C4-2B (cell line): ENCODE data around the gene CAVIN2.

Experiments used
- ZFX ChIP-seq: fragments of 450-650 bp; IDR thresholded peaks from 2 replicates; pipeline ENCODE4 v1.6.1; 2017
- TF ChIP-seq, protein P1 (sequence below): fragments of 450-650 bp; conservative IDR thresholded peaks from 2 replicates; pipeline ENCODE4 v1.5.1; 2017; ENCODE audit warnings: mild to moderate bottlenecking

- TF ChIP-seq, protein P1, sequence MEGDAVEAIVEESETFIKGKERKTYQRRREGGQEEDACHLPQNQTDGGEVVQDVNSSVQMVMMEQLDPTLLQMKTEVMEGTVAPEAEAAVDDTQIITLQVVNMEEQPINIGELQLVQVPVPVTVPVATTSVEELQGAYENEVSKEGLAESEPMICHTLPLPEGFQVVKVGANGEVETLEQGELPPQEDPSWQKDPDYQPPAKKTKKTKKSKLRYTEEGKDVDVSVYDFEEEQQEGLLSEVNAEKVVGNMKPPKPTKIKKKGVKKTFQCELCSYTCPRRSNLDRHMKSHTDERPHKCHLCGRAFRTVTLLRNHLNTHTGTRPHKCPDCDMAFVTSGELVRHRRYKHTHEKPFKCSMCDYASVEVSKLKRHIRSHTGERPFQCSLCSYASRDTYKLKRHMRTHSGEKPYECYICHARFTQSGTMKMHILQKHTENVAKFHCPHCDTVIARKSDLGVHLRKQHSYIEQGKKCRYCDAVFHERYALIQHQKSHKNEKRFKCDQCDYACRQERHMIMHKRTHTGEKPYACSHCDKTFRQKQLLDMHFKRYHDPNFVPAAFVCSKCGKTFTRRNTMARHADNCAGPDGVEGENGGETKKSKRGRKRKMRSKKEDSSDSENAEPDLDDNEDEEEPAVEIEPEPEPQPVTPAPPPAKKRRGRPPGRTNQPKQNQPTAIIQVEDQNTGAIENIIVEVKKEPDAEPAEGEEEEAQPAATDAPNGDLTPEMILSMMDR, result no peak
- TF ChIP-seq ZFX, result no peak
Measured at GRCh38 chr2:191791953-191792560, 54.8 kb downstream of the CAVIN2 start.
